Measurements from ENCODE around the gene ST3GAL3. TPM values are rescaled to one million over a fixed set of nuclear protein-coding genes. Genes with fewer than 3 reads are reported as not detected.

The ST3GAL3 gene
- total and polyA plus RNA-seq, 2 of the 13 experiments (the other 11 are each of a cell fraction or from before 2014, with no cell fraction given) = 5.1 to 8.1 TPM

DNA sequence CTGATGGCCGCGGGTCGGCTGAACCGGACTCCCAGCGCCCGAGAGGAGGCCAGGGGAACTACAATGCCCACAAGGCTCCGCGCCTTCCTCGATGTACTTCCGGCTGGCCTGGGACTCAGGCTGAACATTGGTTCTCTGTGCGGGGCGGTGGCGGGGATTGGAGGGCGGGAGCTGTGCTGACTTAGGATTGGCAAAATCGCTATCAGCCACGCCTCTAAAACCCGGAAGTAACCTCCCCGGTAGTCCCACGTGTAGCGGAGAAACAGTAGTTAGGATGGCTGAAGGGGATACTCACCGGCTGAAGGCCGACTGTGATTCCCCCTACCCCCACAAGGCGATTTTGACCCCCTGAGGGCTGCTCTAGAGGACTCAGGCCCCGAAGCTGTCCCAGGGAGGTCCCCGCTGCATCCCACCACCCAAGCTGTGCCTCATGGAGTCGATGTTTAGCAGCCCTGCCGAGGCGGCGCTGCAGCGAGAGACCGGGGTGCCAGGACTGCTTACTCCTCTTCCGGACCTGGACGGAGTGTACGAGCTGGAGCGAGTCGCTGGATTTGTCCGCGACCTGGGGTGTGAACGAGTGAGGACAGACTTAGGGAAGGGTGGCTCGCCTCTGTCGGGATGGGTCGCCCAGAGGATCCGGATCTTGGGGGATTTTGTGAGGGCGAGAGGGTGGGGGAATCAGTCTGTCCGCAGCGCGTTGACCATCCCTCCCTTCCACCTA is 262.6 kb downstream of the ST3GAL3 start, which contains the start of gene DPH2 (continued):
- TF ChIP-seq, protein P1, sequence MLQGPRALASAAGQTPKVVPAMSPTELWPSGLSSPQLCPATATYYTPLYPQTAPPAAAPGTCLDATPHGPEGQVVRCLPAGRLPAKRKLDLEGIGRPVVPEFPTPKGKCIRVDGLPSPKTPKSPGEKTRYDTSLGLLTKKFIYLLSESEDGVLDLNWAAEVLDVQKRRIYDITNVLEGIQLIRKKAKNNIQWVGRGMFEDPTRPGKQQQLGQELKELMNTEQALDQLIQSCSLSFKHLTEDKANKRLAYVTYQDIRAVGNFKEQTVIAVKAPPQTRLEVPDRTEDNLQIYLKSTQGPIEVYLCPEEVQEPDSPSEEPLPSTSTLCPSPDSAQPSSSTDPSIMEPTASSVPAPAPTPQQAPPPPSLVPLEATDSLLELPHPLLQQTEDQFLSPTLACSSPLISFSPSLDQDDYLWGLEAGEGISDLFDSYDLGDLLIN (CRISPR knock-in tag; IDR thresholded peaks at IDR 0.05; ENCODE audit: borderline replicate concordance) = no peak
- TF ChIP-seq CEBPB (IDR thresholded peaks at IDR 0.05; ENCODE audit: borderline replicate concordance, low read depth, low read length) (no peak), ZNF17 (CRISPR knock-in tag; IDR thresholded peaks at IDR 0.05) (no peak), ZNF326 (CRISPR knock-in tag; IDR thresholded peaks at IDR 0.05; ENCODE audit: borderline replicate concordance) (no peak), ELF1 (CRISPR knock-in tag; IDR thresholded peaks at IDR 0.05) (peak; percentile 86), SYNCRIP (IDR thresholded peaks at IDR 0.05; ENCODE audit: insufficient read depth, low read depth, low read length) (no peak), ZMYM4 (CRISPR knock-in tag; IDR thresholded peaks at IDR 0.05) (no peak), SP1 (IDR thresholded peaks at IDR 0.05) (no peak), SP1 (CRISPR knock-in tag; IDR thresholded peaks at IDR 0.05) (peak; percentile 49; the same call in 1 of the 2 replicates), CBX2 (IDR thresholded peaks at IDR 0.05; ENCODE audit: low read depth, low read length) (no peak), CBX2 (CRISPR knock-in tag; IDR thresholded peaks at IDR 0.05; ENCODE audit: low read depth) (no peak), PPARG (CRISPR knock-in tag; conservative IDR thresholded peaks at IDR 0.05) (no peak), ZKSCAN8 (CRISPR knock-in tag; IDR thresholded peaks at IDR 0.05; ENCODE audit: borderline replicate concordance) (no peak), HNF4A (CRISPR knock-in tag; IDR thresholded peaks at IDR 0.05) (no peak), ZNF605 (CRISPR knock-in tag; IDR thresholded peaks at IDR 0.05) (no peak), ZNF816 (CRISPR knock-in tag; IDR thresholded peaks at IDR 0.05; ENCODE audit: borderline replicate concordance) (no peak), RFXANK (CRISPR knock-in tag; IDR thresholded peaks at IDR 0.05) (no peak), SALL1 (CRISPR knock-in tag; IDR thresholded peaks at IDR 0.05) (peak; percentile 40; the same call in 1 of the 2 replicates), SIX4 (CRISPR knock-in tag; IDR thresholded peaks at IDR 0.05) (no peak)
- TF ChIP-seq, protein P2, sequence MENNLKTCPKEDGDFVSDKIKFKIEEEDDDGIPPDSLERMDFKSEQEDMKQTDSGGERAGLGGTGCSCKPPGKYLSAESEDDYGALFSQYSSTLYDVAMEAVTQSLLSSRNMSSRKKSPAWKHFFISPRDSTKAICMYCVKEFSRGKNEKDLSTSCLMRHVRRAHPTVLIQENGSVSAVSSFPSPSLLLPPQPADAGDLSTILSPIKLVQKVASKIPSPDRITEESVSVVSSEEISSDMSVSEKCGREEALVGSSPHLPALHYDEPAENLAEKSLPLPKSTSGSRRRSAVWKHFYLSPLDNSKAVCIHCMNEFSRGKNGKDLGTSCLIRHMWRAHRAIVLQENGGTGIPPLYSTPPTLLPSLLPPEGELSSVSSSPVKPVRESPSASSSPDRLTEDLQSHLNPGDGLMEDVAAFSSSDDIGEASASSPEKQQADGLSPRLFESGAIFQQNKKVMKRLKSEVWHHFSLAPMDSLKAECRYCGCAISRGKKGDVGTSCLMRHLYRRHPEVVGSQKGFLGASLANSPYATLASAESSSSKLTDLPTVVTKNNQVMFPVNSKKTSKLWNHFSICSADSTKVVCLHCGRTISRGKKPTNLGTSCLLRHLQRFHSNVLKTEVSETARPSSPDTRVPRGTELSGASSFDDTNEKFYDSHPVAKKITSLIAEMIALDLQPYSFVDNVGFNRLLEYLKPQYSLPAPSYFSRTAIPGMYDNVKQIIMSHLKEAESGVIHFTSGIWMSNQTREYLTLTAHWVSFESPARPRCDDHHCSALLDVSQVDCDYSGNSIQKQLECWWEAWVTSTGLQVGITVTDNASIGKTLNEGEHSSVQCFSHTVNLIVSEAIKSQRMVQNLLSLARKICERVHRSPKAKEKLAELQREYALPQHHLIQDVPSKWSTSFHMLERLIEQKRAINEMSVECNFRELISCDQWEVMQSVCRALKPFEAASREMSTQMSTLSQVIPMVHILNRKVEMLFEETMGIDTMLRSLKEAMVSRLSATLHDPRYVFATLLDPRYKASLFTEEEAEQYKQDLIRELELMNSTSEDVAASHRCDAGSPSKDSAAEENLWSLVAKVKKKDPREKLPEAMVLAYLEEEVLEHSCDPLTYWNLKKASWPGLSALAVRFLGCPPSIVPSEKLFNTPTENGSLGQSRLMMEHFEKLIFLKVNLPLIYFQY (CRISPR knock-in tag; IDR thresholded peaks at IDR 0.05; ENCODE audit: borderline replicate concordance) = no peak
- TF ChIP-seq, protein P3, sequence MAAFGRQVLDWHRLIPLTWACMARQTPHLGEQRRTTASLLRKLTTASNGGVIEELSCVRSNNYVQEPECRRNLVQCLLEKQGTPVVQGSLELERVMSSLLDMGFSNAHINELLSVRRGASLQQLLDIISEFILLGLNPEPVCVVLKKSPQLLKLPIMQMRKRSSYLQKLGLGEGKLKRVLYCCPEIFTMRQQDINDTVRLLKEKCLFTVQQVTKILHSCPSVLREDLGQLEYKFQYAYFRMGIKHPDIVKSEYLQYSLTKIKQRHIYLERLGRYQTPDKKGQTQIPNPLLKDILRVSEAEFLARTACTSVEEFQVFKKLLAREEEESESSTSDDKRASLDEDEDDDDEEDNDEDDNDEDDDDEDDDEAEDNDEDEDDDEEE (CRISPR knock-in tag; IDR thresholded peaks at IDR 0.05) = no peak

Data from HepG2 (cell line).